SK-N-SH treated with all-trans-retinoic acid at 6 μM for 48 hours (cell line): ENCODE measurements around the gene WNK1.

ENCODE experiments used
- ATAC-seq: fragments of 200-7000 bp; cut with Tn5 transposase; 3 replicates; pipeline ENCODE4 v1.9.1; 2020; ENCODE audit warnings: mild to moderate bottlenecking, moderate library complexity
- ARNTL ChIP-seq: fragments of 450-650 bp; formaldehyde crosslinking; IDR thresholded peaks from 2 replicates; pipeline ENCODE4 v1.5.0; 2020; ENCODE audit warnings: low read depth, mild to moderate bottlenecking, moderate library complexity, borderline replicate concordance
- BACH2 ChIP-seq: fragments of 250-450 bp; sonication (Bioruptor Pico); IDR thresholded peaks from 2 replicates; pipeline ENCODE4 v1.9.0; 2021; ENCODE audit warnings: mild to moderate bottlenecking, borderline replicate concordance
- CREB5 ChIP-seq: fragments of 250-450 bp; sonication (Bioruptor Pico); IDR thresholded peaks from 2 replicates; pipeline ENCODE4 v1.5.1; 2020; ENCODE audit warnings: low read depth, mild to moderate bottlenecking, moderate library complexity
- CSDC2 ChIP-seq: fragments of 250-450 bp; sonication (Bioruptor Pico); IDR thresholded peaks from 2 replicates; pipeline ENCODE4 v1.5.0; 2020; ENCODE audit warnings: mild to moderate bottlenecking, moderate library complexity
- CSRNP3 ChIP-seq: fragments of 250-450 bp; sonication (Bioruptor Pico); IDR thresholded peaks from 2 replicates; pipeline ENCODE4 v1.5.1; 2021; ENCODE audit warnings: mild to moderate bottlenecking, moderate library complexity
- ESRRG ChIP-seq: fragments of 250-450 bp; sonication (Bioruptor Pico); IDR thresholded peaks from 2 replicates; pipeline ENCODE4 v1.6.1; 2021; ENCODE audit warnings: mild to moderate bottlenecking
- GLIS3 ChIP-seq: fragments of 250-450 bp; sonication (Bioruptor Pico); IDR thresholded peaks from 2 replicates; pipeline ENCODE4 v1.5.0; 2020; ENCODE audit warnings: mild to moderate bottlenecking, moderate library complexity
- ISL1 ChIP-seq: fragments of 250-450 bp; sonication (Bioruptor Pico); IDR thresholded peaks from 2 replicates; pipeline ENCODE4 v2.1.2; 2022; ENCODE audit warnings: mild to moderate bottlenecking, moderate library complexity
- PATZ1 ChIP-seq: fragments of 250-450 bp; sonication (Bioruptor Pico); IDR thresholded peaks from 2 replicates; pipeline ENCODE4 v1.8.0; 2020; ENCODE audit warnings: mild to moderate bottlenecking, moderate library complexity, borderline replicate concordance
- POU6F1 ChIP-seq: fragments of 250-450 bp; sonication (Bioruptor Pico); IDR thresholded peaks from 2 replicates; pipeline ENCODE4 v1.8.0; 2021; ENCODE audit warnings: low read depth, mild to moderate bottlenecking, moderate library complexity, borderline replicate concordance
- PPARA ChIP-seq: fragments of 250-450 bp; sonication (Bioruptor Pico); IDR thresholded peaks from 2 replicates; pipeline ENCODE4 v1.5.0; 2020; ENCODE audit warnings: mild to moderate bottlenecking, borderline replicate concordance
- TCF4 ChIP-seq: fragments of 250-450 bp; sonication (Bioruptor Pico); IDR thresholded peaks from 2 replicates; pipeline ENCODE4 v1.8.0; 2021; ENCODE audit warnings: mild to moderate bottlenecking, moderate library complexity, borderline replicate concordance
- TOX ChIP-seq: fragments of 250-450 bp; sonication (Bioruptor Pico); IDR thresholded peaks from 2 replicates; pipeline ENCODE4 v1.8.0; 2021; ENCODE audit warnings: mild to moderate bottlenecking, moderate library complexity, borderline replicate concordance
- TSHZ2 ChIP-seq: fragments of 250-450 bp; sonication (Bioruptor Pico); IDR thresholded peaks from 2 replicates; pipeline ENCODE4 v1.5.0; 2020; ENCODE audit warnings: mild to moderate bottlenecking, moderate library complexity
- ZC3H10 ChIP-seq: fragments of 250-450 bp; sonication (Bioruptor Pico); IDR thresholded peaks from 2 replicates; pipeline ENCODE4 v1.5.1; 2021; ENCODE audit warnings: mild to moderate bottlenecking, moderate library complexity
- ZFP30 ChIP-seq: fragments of 450-650 bp; formaldehyde crosslinking; IDR thresholded peaks from 2 replicates; pipeline ENCODE4 v1.5.0; 2022; ENCODE audit warnings: mild to moderate bottlenecking, moderate library complexity
- ZNF565 ChIP-seq: fragments of 450-650 bp; formaldehyde crosslinking; conservative IDR thresholded peaks from 2 replicates; pipeline ENCODE4 v1.5.0; 2020; ENCODE audit warnings: low read depth, mild to moderate bottlenecking, moderate library complexity
- ZNF70 ChIP-seq: fragments of 450-650 bp; formaldehyde crosslinking; IDR thresholded peaks from 2 replicates; pipeline ENCODE4 v1.5.0; 2020; ENCODE audit warnings: mild to moderate bottlenecking, moderate library complexity

Gene WNK1

GRCh38 chr12:759628-760027, 7.2 kb downstream of the WNK1 start (continued):
- TF ChIP-seq ZFP30 (no peak), ISL1 (CRISPR knock-in tag) (no peak), GLIS3 (CRISPR knock-in tag) (no peak), CSRNP3 (no peak), BACH2 (CRISPR knock-in tag) (no peak), ZNF70 (CRISPR knock-in tag) (no peak)

- no peak for ATAC-seq
- TF ChIP-seq PATZ1 (CRISPR knock-in tag) (no peak), CSDC2 (CRISPR knock-in tag) (no peak), PPARA (CRISPR knock-in tag) (no peak), TSHZ2 (no peak), CREB5 (CRISPR knock-in tag) (no peak), TOX (no peak), ZNF70 (CRISPR knock-in tag) (no peak), ZNF565 (CRISPR knock-in tag) (no peak), ZFP30 (no peak)
- TF ChIP-seq, all 23 proteins: peak for 0
Observed at GRCh38 chr12:761256-761655, 8.9 kb downstream of the WNK1 start.

- no peak for ATAC-seq
- no peak for TF ChIP-seq TOX
- no peak for TF ChIP-seq ESRRG (CRISPR knock-in tag)
Observed at GRCh38 chr12:765840-766239, 13.5 kb downstream of the WNK1 start.

- no peak for ATAC-seq
- no peak for TF ChIP-seq ZFP30
- no peak for TF ChIP-seq ZC3H10 (CRISPR knock-in tag)
- TF ChIP-seq PATZ1 (CRISPR knock-in tag): no peak
- no peak for TF ChIP-seq CREB5 (CRISPR knock-in tag)
- TF ChIP-seq ARNTL (CRISPR knock-in tag): no peak
- no peak for TF ChIP-seq ZNF70 (CRISPR knock-in tag)
- TF ChIP-seq POU6F1 (CRISPR knock-in tag): no peak
- TF ChIP-seq ISL1 (CRISPR knock-in tag): no peak
- TF ChIP-seq TCF4 (CRISPR knock-in tag): no peak
Observed at GRCh38 chr12:768434-768833, 16.1 kb downstream of the WNK1 start.
